ENCODE data around the gene PDIA4.

GRCh38 chr7:149003560-149004305, 24.6 kb downstream of the PDIA4 start:
- TF ChIP-seq POLR2A (IDR thresholded peaks at IDR 0.05; ENCODE audit: low read depth, low read length) = no peak
- TF ChIP-seq POLR2AphosphoS5 (IDR thresholded peaks at IDR 0.05; ENCODE audit: low read depth, low read length) = no peak

All from GM12892 (cell line).